ENCODE results near the gene SKIC2. TPM values are rescaled to one million over a fixed set of nuclear protein-coding genes. Genes with fewer than 3 reads are reported as not detected.

SKIC2 gene
- total RNA-seq, 1 donor from 2014 or later, result 52.5 TPM

- DNase-seq (ENCODE audit: low spot score), result no peak
Observed at GRCh38 chr6:31945154-31945506, 13.8 kb upstream of the SKIC2 start.

DNA sequence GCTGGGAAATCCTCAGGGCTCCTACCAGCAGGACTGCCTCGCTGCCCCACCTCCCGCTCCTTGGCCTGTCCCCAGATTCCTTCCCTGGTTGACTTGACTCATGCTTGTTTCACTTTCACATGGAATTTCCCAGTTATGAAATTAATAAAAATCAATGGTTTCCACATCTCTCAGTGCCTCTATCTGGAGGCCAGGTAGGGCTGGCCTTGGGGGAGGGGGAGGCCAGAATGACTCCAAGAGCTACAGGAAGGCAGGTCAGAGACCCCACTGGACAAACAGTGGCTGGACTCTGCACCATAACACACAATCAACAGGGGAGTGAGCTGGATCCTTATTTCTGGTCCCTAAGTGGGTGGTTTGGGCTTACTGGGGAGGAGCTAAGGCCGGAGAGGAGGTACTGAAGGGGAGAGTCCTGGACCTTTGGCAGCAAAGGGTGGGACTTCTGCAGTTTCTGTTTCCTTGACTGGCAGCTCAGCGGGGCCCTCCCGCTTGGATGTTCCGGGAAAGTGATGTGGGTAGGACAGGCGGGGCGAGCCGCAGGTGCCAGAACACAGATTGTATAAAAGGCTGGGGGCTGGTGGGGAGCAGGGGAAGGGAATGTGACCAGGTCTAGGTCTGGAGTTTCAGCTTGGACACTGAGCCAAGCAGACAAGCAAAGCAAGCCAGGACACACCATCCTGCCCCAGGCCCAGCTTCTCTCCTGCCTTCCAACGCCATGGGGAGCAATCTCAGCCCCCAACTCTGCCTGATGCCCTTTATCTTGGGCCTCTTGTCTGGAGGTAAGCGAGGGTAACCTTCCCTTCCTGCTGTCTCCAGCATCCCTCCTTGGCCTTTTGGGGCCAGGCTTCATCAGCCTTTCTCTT is 13.2 kb upstream of the SKIC2 start, which contains the start of gene CFB:
CFB (plus strand) TSS at position 589 of the 863 bp plus-strand sequence; CDS start at position 716, 127 bp downstream.
- DNase-seq (ENCODE audit: low spot score), result no peak

- DNase-seq (ENCODE audit: low spot score), result no peak
Observed at GRCh38 chr6:31946370-31946885, 12.5 kb upstream of the SKIC2 start.

DNA sequence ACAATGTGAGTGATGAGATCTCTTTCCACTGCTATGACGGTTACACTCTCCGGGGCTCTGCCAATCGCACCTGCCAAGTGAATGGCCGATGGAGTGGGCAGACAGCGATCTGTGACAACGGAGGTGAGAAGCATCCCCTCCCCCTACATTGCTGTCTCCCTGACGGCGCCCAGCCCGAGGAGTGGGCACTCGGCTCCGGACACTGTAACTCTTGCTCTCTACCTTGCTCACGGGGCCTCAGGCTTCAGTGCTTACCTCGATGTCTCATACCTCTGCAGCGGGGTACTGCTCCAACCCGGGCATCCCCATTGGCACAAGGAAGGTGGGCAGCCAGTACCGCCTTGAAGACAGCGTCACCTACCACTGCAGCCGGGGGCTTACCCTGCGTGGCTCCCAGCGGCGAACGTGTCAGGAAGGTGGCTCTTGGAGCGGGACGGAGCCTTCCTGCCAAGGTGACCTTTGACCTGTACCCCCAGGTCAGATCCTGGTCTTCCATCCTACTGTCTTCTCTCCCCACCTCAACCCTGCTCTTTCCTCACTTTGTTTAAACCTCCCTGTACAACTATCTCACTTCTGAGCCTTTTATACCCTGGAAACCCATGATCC is 11.8 kb upstream of the SKIC2 start:
- DNase-seq (ENCODE audit: low spot score), result no peak

DNA sequence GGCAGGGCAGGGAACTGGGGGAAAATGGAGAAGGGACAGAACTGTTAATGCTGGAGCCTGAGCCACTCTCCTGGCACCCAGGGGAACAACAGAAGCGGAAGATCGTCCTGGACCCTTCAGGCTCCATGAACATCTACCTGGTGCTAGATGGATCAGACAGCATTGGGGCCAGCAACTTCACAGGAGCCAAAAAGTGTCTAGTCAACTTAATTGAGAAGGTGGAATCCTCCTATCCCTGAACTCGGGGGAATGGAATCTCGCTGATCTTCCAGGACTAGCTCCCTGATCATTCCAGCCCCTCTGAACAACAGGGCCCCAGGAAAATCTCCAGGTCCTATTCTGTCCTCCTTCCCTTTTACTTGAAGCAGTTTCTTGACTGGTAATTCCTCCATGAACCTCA is 11.1 kb upstream of the SKIC2 start:
- no peak for DNase-seq (ENCODE audit: low spot score)

DNA sequence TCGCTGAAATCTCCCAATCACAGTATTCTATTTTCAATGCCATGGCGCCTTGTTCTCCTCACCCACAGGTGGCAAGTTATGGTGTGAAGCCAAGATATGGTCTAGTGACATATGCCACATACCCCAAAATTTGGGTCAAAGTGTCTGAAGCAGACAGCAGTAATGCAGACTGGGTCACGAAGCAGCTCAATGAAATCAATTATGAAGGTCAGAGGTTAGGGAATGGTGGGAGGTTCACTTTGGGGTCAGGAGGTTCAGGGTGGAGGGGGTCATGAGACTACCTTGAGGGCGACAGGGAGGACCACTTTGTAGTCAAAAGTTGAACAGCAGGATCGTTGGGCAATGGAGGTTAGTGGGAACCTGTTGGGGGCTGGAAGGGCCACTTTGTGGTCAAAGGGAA is 10.7 kb upstream of the SKIC2 start:
- DNase-seq (ENCODE audit: low spot score), result no peak

DNA sequence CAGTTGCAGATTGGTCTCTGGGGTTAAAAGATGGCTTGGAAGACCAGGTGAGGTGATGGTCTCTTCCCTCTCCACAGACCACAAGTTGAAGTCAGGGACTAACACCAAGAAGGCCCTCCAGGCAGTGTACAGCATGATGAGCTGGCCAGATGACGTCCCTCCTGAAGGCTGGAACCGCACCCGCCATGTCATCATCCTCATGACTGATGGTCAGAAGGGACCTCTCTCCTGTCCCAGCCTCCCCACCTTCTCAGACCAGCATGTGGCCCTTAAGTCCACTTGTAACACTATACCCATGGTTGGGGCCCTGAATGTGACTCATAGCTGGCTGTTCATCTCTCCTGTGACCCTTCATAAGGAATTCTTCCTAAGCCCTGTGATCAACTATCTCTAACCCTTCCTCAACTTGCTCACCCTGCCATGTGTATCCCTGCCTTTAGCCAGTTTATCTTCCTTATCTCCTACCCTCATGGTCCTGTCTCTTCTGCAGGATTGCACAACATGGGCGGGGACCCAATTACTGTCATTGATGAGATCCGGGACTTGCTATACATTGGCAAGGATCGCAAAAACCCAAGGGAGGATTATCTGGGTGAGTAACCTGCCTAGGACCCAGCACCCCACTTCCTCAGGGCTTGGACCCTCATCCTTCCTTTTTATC is 10.1 kb upstream of the SKIC2 start:
- DNase-seq (ENCODE audit: low spot score), result no peak

DNA sequence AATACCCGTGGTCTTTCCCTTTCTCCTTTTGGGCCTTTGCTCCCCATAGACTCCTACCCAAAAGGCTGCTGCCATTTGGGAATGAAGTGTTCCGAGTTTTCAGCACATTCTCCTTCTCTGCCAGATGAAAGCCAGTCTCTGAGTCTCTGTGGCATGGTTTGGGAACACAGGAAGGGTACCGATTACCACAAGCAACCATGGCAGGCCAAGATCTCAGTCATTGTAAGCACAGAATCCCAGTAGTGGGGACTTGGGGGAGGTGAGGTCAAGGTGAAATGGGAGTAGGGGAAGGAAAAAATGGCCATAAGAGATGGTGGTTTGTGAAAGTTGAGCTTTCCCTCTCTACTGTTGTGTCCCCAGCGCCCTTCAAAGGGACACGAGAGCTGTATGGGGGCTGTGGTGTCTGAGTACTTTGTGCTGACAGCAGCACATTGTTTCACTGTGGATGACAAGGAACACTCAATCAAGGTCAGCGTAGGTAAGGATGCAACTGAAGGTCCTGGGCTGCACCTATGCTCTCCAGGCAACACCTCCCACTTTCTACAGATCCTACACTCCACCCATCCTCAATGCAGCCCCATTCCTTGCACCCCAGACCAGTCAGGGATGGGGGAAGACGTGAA is 8.9 kb upstream of the SKIC2 start:
- DNase-seq (ENCODE audit: low spot score), result no peak

DNA sequence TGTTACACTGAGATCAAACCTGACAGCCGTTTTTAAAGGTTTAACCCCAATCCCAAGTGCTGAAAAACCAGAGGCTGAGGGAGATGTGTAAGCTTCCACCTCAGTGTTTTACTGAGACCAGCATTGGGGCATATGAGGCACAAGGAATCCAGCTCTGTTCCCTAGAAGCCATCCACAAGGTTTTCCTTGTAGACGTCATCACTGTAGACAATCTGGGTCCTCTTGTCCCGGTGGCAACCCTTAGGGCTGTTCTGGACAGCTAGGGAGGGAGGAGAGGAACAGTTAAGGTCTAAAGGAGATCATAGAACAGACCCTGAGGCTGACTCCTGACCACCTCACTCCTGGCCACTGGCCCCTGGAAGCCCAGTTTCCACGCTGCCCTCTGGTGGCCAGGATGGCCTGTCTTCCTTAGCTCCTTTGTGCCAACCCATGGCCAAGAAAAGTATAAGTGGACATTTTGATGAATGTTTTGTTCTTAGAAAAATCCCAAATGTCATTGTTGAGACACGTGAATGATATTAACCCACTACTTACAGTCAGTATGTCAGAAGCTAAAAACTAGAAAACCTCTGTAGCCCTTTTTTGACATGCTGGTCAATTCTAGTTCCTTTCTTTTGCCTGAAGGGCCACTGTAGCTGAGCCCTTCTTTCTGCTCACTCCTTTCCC is 6.7 kb upstream of the SKIC2 start:
- no peak for DNase-seq (ENCODE audit: low spot score)

DNA sequence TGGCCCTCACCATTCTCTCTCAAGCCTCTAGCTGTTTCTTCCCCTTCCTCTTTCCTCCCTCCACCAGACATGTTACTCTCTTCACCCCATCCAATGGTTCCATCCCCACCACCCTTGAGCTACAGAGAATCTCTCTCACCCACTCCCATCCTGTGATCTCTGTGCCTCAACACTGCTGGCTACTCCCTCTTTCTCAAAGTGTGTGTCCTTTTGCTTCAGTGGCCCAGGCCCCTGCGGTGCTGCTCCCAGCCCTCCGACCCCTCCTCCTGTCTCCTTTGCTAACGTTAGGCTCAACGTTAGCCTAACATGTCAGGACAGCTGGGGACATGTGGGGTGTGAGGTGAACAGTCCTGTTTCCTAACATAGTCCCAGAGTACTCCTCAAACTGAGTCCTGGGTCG is 6.1 kb upstream of the SKIC2 start:
- DNase-seq (ENCODE audit: low spot score), result no peak

- DNase-seq (ENCODE audit: low spot score), result no peak
Observed at GRCh38 chr6:31954511-31954910, 4.5 kb upstream of the SKIC2 start.

GRCh38 chr6:31956796-31957195 is 2.2 kb upstream of the SKIC2 start:
- no peak for DNase-seq (ENCODE audit: low spot score)

DNA sequence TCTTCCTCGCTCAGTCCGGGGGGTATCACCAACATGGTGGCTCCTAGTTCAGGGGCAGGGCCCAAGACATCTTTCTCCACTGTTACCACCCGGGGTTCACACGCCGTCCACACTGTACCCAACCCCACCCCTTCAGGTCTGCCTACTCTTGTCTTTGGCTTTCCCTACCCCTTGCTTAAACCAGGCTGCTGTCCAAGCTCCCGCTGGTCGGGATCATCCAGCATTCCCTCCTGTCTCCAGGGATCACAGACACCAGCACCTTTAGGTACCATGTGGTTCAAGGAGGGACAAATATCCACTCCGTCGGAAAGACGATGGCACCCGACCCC is 599 bp upstream of the SKIC2 start:
- DNase-seq (ENCODE audit: low spot score), result no peak

GRCh38 chr6:31961616-31962015 is 2.6 kb downstream of the SKIC2 start:
- DNase-seq (ENCODE audit: low spot score), result no peak

DNA sequence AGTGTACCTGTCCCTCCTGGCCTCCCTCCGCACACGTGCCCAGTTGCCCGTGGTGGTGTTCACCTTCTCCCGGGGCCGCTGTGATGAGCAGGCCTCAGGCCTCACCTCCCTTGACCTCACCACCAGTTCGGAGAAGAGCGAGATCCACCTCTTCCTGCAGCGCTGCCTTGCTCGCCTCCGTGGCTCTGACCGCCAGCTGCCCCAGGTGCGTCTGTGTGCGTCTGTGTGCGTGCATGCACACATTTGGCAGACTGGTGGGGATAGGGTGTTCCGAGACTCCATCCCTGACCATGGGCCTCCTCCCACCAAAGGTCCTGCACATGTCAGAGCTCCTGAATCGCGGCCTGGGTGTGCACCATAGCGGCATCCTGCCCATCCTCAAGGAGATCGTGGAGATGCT is 4.9 kb downstream of the SKIC2 start:
- DNase-seq (ENCODE audit: low spot score), result no peak

GRCh38 chr6:31965700-31966099 is 6.7 kb downstream of the SKIC2 start:
- no peak for DNase-seq (ENCODE audit: low spot score)

GRCh38 chr6:31966506-31966905 is 7.5 kb downstream of the SKIC2 start:
- no peak for DNase-seq (ENCODE audit: low spot score)

DNA sequence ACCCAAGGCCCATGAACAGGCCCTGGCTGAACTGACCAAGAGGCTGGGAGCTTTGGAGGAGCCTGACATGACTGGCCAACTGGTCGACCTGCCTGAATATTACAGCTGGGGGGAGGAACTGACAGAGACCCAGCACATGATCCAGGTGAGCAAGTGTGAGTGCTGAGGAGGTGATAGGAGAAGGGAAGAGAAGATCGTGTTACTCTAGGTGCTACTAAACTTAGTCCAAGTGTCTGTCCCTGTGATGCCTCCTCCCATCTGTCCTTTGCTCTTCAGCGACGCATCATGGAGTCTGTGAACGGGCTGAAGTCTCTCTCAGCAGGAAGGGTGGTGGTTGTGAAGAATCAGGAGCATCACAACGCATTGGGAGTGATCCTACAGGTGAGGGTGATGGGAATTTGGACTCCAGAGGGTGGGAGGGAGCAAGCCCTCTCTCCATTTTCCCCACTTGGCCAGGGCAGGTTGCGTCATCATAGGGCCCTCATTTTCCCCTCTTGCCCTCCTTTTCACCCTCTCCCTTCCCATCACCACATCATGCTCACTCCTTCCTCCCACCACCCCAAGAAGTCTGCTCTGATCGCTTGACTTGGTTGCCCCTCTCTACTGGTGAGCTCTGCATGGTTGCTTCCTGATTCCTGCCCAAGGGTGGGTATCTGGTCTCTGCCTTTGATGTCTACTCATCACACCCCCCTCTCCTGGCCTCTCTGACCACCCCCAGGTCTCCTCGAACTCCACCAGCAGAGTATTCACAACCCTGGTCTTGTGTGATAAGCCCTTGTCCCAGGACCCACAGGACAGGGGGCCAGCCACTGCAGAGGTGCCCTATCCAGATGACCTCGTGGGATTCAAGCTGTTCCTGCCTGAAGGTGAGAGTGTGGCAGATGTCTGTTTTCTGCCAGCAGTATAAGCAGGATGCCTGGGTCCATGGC is 8.3 kb downstream of the SKIC2 start:
- no peak for DNase-seq (ENCODE audit: low spot score)

GRCh38 chr6:31967926-31968320 is 8.9 kb downstream of the SKIC2 start:
- DNase-seq (ENCODE audit: low spot score), result no peak

DNA sequence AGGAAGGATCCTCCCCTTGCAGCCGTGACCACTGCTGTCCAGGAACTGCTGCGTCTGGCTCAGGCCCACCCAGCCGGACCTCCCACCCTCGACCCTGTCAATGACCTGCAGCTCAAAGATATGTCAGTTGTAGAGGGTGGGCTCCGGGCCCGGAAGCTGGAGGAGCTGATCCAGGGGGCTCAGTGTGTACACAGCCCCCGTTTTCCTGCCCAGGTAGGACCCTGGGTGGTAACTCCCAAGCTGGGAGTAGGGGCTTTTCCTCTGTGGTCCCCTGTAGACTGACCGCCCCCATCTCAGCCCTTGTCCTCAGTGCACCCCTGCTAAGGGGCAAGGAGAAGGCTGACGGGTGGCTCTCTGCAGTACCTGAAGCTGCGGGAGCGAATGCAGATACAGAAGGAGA is 9.4 kb downstream of the SKIC2 start:
- DNase-seq (ENCODE audit: low spot score), result no peak

All from mesenteric fat pad (tissue), 1 donor.